Hepatocyte (in vitro differentiated cells): ENCODE measurements around the gene SHISAL1. TPM values are rescaled to one million over a fixed set of nuclear protein-coding genes. Genes with fewer than 3 reads are reported as not detected.

Experiments used
- DNase-seq: peaks from one replicate; pipeline ENCODE4 v3.0.0-alpha.2; 2016; ENCODE audit warnings: low spot score
- H2AFZ ChIP-seq: fragments of 200-600 bp; sonication (generic); 2 replicates; pipeline ENCODE4 v1.6.0; 2016; ENCODE audit warnings: antibody characterized with exemption, mild to moderate bottlenecking
- H3K27ac ChIP-seq: fragments of 200-600 bp; sonication (generic); 2 replicates; pipeline ENCODE4 v1.5.1; 2016; ENCODE audit warnings: mild to moderate bottlenecking
- H3K27me3 ChIP-seq: fragments of 200-600 bp; sonication (generic); 2 replicates; pipeline ENCODE4 v1.6.1; 2016
- H3K36me3 ChIP-seq: fragments of 200-600 bp; sonication (generic); replicated peaks from 2 replicates; pipeline ENCODE4 v1.5.1; 2016; ENCODE audit warnings: low read depth; ENCODE audit not compliant: insufficient read depth
- H3K4me1 ChIP-seq: fragments of 200-600 bp; sonication (generic); 2 replicates; pipeline ENCODE4 v1.5.1; 2016; ENCODE audit warnings: mild to moderate bottlenecking, moderate library complexity; ENCODE audit not compliant: insufficient read depth
- H3K4me2 ChIP-seq: fragments of 200-600 bp; sonication (generic); 2 replicates; pipeline ENCODE4 v1.6.0; 2016
- H3K4me3 ChIP-seq: fragments of 200-600 bp; sonication (generic); 2 replicates; pipeline ENCODE4 v1.5.1; 2016; ENCODE audit warnings: mild to moderate bottlenecking
- H3K79me2 ChIP-seq: fragments of 200-600 bp; sonication (generic); 2 replicates; pipeline ENCODE4 v1.6.0; 2017; ENCODE audit warnings: mild to moderate bottlenecking
- H3K9me2 ChIP-seq: fragments of 200-600 bp; sonication (generic); replicated peaks from 2 replicates; pipeline ENCODE4 v1.6.0; 2017; ENCODE audit warnings: mild to moderate bottlenecking; ENCODE audit not compliant: insufficient read depth
- H3K9me3 ChIP-seq: fragments of 200-600 bp; sonication (generic); 2 replicates; pipeline ENCODE4 v1.5.1; 2016; ENCODE audit warnings: low read depth, mild to moderate bottlenecking
- H4K20me1 ChIP-seq: fragments of 200-600 bp; sonication (generic); 2 replicates; pipeline ENCODE4 v1.6.0; 2016; ENCODE audit warnings: mild to moderate bottlenecking; ENCODE audit not compliant: insufficient read depth, poor library complexity, severe bottlenecking
- CTCF ChIP-seq: fragments of 200-600 bp; sonication (generic); IDR thresholded peaks from 2 replicates; pipeline ENCODE4 v1.5.1; 2016; ENCODE audit warnings: antibody characterized with exemption, mild to moderate bottlenecking; ENCODE audit not compliant: poor library complexity
- EZH2 ChIP-seq: fragments of 200-600 bp; sonication (generic); IDR thresholded peaks from 2 replicates; pipeline ENCODE4 v1.6.1; 2016; ENCODE audit warnings: antibody characterized with exemption, mild to moderate bottlenecking, borderline replicate concordance
- EZH2phosphoT487 ChIP-seq: fragments of 200-600 bp; sonication (generic); IDR thresholded peaks from one replicate; pipeline ENCODE4 v1.6.1; 2018; ENCODE audit warnings: antibody characterized with exemption, mild to moderate bottlenecking, low read depth, moderate library complexity; ENCODE audit not compliant: unreplicated experiment, severe bottlenecking
- WGBS: methylation state at CpG from one replicate; pipeline ENCODE4 v1.1.6; 2016; ENCODE audit warnings: low lambda C conversion rate; ENCODE audit errors: missing lambda C conversion rate; 5-methylcytosine and 5-hydroxymethylcytosine counted together
- polyA plus RNA-seq: library from polyadenylated mRNA; unstranded; fragments of >200 nt; fragmentation: Nextera tagmentation; extraction: Ambion mirVana; gene quantifications from 2 replicates; pipeline ENCODE4 v1.2.1, GENCODE V29; 2016
- total RNA-seq: library from RNA; depleted of rRNA; stranded (reverse); fragments of >200 nt; gene quantifications from 2 replicates; pipeline ENCODE4 v1.2.3, GENCODE V29; 2014

SHISAL1 gene
- total and polyA plus RNA-seq, 2 experiments from 2014 or later = 0.66 to 2.4 TPM

GRCh38 chr22:44301039-44301438 lies 11.7 kb downstream of the SHISAL1 start:
- no peaks in the 10 kb centered on the region for H3K9me2 ChIP-seq
- H3K36me3 ChIP-seq = no peaks in the 10 kb centered on the region
- H3K79me2 ChIP-seq = no peaks in the 10 kb centered on the region
- H3K9me3 ChIP-seq = no peaks in the 10 kb centered on the region
- no peak for TF ChIP-seq EZH2phosphoT487
- no peak for TF ChIP-seq CTCF
- H3K27ac ChIP-seq = no peak overlapping the region
- no peaks in the 10 kb centered on the region for H4K20me1 ChIP-seq
- no peaks in the 10 kb centered on the region for H3K27me3 ChIP-seq
- no peak overlapping the region for H3K4me2 ChIP-seq
- DNase-seq = no peak
- H3K4me1 ChIP-seq = peaks cover 12% of the 10 kb centered on the region
- 88% methylated on average over 19 of the region's 19 CpGs for WGBS
- H2AFZ ChIP-seq = no peak overlapping the region
- no peak overlapping the region for H3K4me3 ChIP-seq

GRCh38 chr22:44299124-44299523 lies 13.6 kb downstream of the SHISAL1 start:
- Histone ChIP-seq H3K27me3 (no peaks in the 10 kb centered on the region), H3K27ac (no peak overlapping the region), H3K79me2 (no peaks in the 10 kb centered on the region), H3K9me3 (no peaks in the 10 kb centered on the region), H3K36me3 (no peaks in the 10 kb centered on the region), H2AFZ (no peak overlapping the region), H4K20me1 (no peaks in the 10 kb centered on the region), H3K4me3 (no peak overlapping the region), H3K4me1 (peaks cover 12% of the 10 kb centered on the region), H3K4me2 (no peak overlapping the region), H3K9me2 (no peaks in the 10 kb centered on the region)
- WGBS = 80% methylated on average over 12 of the region's 13 CpGs
- no peak for TF ChIP-seq EZH2phosphoT487
- no peak for TF ChIP-seq CTCF
- TF ChIP-seq EZH2 = no peak
- no peak for DNase-seq

- no peak for TF ChIP-seq EZH2
- TF ChIP-seq EZH2phosphoT487 = no peak
- TF ChIP-seq CTCF = no peak
- no peak for DNase-seq
These were observed 14.2 kb downstream of the SHISAL1 start for GRCh38 chr22:44298406-44299091.

More at GRCh38 chr22:44298406-44299091, 14.2 kb downstream of the SHISAL1 start:
- Histone ChIP-seq H4K20me1 (no peaks in the 10 kb centered on the region), H3K79me2 (no peaks in the 10 kb centered on the region), H3K27me3 (no peaks in the 10 kb centered on the region), H3K9me2 (no peaks in the 10 kb centered on the region), H3K27ac (no peak overlapping the region), H2AFZ (no peak overlapping the region), H3K4me2 (no peak overlapping the region), H3K9me3 (no peaks in the 10 kb centered on the region), H3K36me3 (no peaks in the 10 kb centered on the region), H3K4me1 (peaks cover 12% of the 10 kb centered on the region), H3K4me3 (no peak overlapping the region)
- WGBS = 87% methylated on average over 25 of the region's 25 CpGs
